ENCODE results near the gene PIN1.

DNA sequence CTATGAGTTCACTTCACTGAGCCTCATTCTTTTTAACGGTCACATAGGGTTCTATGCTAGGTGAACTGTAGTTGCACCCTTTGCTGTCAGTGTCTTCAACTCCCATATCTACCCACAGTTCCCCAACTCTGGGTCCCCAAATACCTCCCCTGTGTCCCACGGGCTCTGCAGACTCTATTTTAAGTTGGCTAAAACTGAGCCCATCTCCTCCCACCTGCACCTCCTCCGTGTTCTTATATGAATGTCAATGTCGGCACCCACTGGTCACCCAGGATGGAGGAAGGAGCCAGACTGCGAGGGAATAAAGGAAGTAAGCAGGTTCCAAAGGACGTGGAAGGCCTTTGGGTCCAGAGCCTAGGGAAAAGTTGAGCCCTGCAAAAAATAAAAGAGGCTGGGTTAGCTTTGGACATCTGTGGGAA is 802 bp upstream of the PIN1 start:
- TF ChIP-seq, protein P1, sequence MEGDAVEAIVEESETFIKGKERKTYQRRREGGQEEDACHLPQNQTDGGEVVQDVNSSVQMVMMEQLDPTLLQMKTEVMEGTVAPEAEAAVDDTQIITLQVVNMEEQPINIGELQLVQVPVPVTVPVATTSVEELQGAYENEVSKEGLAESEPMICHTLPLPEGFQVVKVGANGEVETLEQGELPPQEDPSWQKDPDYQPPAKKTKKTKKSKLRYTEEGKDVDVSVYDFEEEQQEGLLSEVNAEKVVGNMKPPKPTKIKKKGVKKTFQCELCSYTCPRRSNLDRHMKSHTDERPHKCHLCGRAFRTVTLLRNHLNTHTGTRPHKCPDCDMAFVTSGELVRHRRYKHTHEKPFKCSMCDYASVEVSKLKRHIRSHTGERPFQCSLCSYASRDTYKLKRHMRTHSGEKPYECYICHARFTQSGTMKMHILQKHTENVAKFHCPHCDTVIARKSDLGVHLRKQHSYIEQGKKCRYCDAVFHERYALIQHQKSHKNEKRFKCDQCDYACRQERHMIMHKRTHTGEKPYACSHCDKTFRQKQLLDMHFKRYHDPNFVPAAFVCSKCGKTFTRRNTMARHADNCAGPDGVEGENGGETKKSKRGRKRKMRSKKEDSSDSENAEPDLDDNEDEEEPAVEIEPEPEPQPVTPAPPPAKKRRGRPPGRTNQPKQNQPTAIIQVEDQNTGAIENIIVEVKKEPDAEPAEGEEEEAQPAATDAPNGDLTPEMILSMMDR (IDR thresholded peaks at IDR 0.05), result no peak
- TF ChIP-seq EP300 (IDR thresholded peaks at IDR 0.05; ENCODE audit: low read depth), result no peak
- TF ChIP-seq POLR2AphosphoS5 (IDR thresholded peaks at IDR 0.05), result no peak
- no peak for TF ChIP-seq POLR2A (IDR thresholded peaks at IDR 0.05)
